ENCODE data around the gene SHANK2.

The SHANK2 gene

DNA sequence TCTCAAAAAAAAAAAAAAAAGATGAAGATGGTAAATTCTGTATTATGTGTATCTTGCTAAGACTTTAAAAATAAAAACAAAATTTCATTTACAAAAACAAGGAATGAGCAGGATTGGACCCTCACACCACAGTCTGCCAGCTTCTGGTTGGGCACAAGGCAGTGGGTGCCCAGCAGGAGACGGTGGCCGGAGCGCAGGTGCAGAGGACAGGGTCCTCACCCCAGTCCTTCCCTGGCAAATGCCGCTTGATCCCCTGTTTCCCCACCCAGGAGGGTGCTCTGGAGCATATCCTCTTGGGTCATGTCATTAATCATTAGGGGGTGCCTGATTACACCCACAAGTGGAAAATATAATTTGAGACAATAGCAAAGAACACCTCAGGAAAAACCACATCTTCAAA, 31.2 kb downstream of the SHANK2 start:
- Histone ChIP-seq H3K79me2 (ENCODE audit: insufficient read depth, low read length) (no peaks in the 10 kb centered on the region), H3K27ac (ENCODE audit: low read length) (no peak overlapping the region), H3K4me2 (ENCODE audit: insufficient read depth, low read length) (no peak overlapping the region), H2AFZ (ENCODE audit: low read depth, low read length) (no peak overlapping the region), H3K36me3 (ENCODE audit: insufficient read depth, low read length) (no peaks in the 10 kb centered on the region), H3K4me3 (ENCODE audit: low read depth in 1 of 2, low read length in 2 of 2) (no peak overlapping the region), H3K9ac (ENCODE audit: low read depth, low read length) (no peak overlapping the region), H4K20me1 (ENCODE audit: insufficient read depth, low read length) (no peaks in the 10 kb centered on the region), H3K27me3 (ENCODE audit: insufficient read depth, low read length, poor library complexity) (no peaks in the 10 kb centered on the region), H3K4me1 (ENCODE audit: insufficient read depth, low read length) (no peaks in the 10 kb centered on the region), H3K9me3 (ENCODE audit: insufficient read depth, low read length, severe bottlenecking) (peaks cover 9% of the 10 kb centered on the region)
- TF ChIP-seq, protein P1, sequence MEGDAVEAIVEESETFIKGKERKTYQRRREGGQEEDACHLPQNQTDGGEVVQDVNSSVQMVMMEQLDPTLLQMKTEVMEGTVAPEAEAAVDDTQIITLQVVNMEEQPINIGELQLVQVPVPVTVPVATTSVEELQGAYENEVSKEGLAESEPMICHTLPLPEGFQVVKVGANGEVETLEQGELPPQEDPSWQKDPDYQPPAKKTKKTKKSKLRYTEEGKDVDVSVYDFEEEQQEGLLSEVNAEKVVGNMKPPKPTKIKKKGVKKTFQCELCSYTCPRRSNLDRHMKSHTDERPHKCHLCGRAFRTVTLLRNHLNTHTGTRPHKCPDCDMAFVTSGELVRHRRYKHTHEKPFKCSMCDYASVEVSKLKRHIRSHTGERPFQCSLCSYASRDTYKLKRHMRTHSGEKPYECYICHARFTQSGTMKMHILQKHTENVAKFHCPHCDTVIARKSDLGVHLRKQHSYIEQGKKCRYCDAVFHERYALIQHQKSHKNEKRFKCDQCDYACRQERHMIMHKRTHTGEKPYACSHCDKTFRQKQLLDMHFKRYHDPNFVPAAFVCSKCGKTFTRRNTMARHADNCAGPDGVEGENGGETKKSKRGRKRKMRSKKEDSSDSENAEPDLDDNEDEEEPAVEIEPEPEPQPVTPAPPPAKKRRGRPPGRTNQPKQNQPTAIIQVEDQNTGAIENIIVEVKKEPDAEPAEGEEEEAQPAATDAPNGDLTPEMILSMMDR (IDR thresholded peaks at IDR 0.05; ENCODE audit: borderline replicate concordance, extremely low read depth, low read length, poor library complexity, severe bottlenecking) = no peak
- no peak for TF ChIP-seq EZH2 (IDR thresholded peaks at IDR 0.05; ENCODE audit: borderline replicate concordance, low read depth, low read length, severe bottlenecking)
- no peak for ATAC-seq (ENCODE audit: insufficient read depth, low read depth)
- no peak for DNase-seq

DNA sequence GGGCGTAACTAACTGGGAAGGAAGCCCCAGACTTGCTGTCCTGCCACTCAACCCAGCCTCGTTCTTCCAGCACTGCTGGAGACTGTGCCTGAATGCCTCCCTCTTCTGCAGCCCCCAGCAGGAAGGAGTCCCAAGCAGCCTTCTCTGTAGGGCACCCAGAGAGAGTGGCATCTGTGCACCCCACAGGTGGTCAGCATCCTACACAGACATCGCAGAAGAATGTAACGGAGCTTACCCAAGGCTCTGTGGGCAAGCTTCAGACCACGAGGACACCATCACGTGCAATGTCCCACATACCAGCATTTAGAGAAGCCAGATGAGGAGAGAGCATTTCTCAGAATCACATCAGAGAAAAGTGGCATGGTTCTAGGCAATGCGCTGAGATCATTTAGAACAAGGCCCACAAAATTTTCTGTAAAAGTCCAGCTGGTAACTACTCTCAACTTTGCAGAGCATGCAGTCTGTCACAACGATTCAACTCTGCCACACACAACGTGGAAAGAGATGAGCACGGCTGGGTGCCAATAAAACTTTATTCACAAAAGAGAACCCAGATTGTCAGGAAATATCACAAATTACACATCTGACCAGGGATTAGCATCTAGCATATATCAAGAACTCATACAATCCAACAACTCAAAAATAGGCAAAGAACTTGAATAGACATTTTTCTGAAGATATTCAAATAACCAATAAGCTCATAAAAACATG, 33.4 kb downstream of the SHANK2 start:
- Histone ChIP-seq H3K4me3 (ENCODE audit: low read depth in 1 of 2, low read length in 2 of 2) (no peak overlapping the region), H3K9me3 (ENCODE audit: insufficient read depth, low read length, severe bottlenecking) (peaks cover 5% of the 10 kb centered on the region), H3K79me2 (ENCODE audit: insufficient read depth, low read length) (no peaks in the 10 kb centered on the region), H3K4me1 (ENCODE audit: insufficient read depth, low read length) (no peaks in the 10 kb centered on the region), H3K9ac (ENCODE audit: low read depth, low read length) (no peak overlapping the region), H3K27ac (ENCODE audit: low read length) (no peak overlapping the region), H3K4me2 (ENCODE audit: insufficient read depth, low read length) (no peak overlapping the region), H3K27me3 (ENCODE audit: insufficient read depth, low read length, poor library complexity) (no peaks in the 10 kb centered on the region), H2AFZ (ENCODE audit: low read depth, low read length) (no peak overlapping the region), H3K36me3 (ENCODE audit: insufficient read depth, low read length) (no peaks in the 10 kb centered on the region), H4K20me1 (ENCODE audit: insufficient read depth, low read length) (no peaks in the 10 kb centered on the region)
- TF ChIP-seq, protein P1 (IDR thresholded peaks at IDR 0.05; ENCODE audit: borderline replicate concordance, extremely low read depth, low read length, poor library complexity, severe bottlenecking) = no peak
- no peak for TF ChIP-seq EZH2 (IDR thresholded peaks at IDR 0.05; ENCODE audit: borderline replicate concordance, low read depth, low read length, severe bottlenecking)
- ATAC-seq (ENCODE audit: insufficient read depth, low read depth) (no peak), DNase-seq (no peak)

DNA sequence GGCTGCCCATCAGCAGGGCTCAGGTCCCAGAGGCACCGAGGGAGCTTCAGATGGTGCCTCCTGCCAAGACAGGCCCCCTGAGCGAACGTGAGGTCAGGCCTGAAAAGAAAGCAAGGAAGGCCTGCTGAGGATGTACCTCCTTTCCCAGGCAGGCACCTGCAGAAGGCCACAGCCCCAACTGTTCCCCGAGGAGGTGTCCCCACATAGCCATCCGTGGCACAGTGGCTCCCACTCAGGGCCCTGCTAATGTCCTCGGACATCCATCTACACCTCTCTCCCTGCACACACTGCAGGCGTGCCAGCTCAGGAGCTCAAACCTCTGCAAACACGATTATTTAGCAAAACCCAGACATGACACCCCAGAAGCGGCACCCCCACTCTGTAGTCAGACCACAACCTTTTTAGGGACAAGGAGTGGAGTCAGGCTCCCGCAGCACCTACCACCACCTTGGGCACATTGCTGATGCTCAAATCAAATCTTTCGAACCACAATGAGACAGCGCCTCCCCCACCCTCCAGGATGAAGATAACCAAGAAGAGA, 36.9 kb downstream of the SHANK2 start:
- Histone ChIP-seq H3K9me3 (ENCODE audit: insufficient read depth, low read length, severe bottlenecking) (no peaks in the 10 kb centered on the region), H3K4me2 (ENCODE audit: insufficient read depth, low read length) (no peak overlapping the region), H3K27ac (ENCODE audit: low read length) (no peak overlapping the region), H3K27me3 (ENCODE audit: insufficient read depth, low read length, poor library complexity) (no peaks in the 10 kb centered on the region), H3K36me3 (ENCODE audit: insufficient read depth, low read length) (no peaks in the 10 kb centered on the region), H3K4me3 (ENCODE audit: low read depth in 1 of 2, low read length in 2 of 2) (no peak overlapping the region), H3K9ac (ENCODE audit: low read depth, low read length) (no peak overlapping the region), H2AFZ (ENCODE audit: low read depth, low read length) (no peak overlapping the region), H3K4me1 (ENCODE audit: insufficient read depth, low read length) (no peaks in the 10 kb centered on the region), H3K79me2 (ENCODE audit: insufficient read depth, low read length) (no peaks in the 10 kb centered on the region), H4K20me1 (ENCODE audit: insufficient read depth, low read length) (no peaks in the 10 kb centered on the region)
- no peak for ATAC-seq (ENCODE audit: insufficient read depth, low read depth)
- TF ChIP-seq EZH2 (IDR thresholded peaks at IDR 0.05; ENCODE audit: borderline replicate concordance, low read depth, low read length, severe bottlenecking) = no peak
- TF ChIP-seq, protein P1 (IDR thresholded peaks at IDR 0.05; ENCODE audit: borderline replicate concordance, extremely low read depth, low read length, poor library complexity, severe bottlenecking) = no peak
- DNase-seq = no peak

Measured in DND-41 (cell line).